Kidney (tissue), 14 donors: Measurements from ENCODE around the gene SREBF1. TPM values are rescaled to one million over a fixed set of nuclear protein-coding genes. Genes with fewer than 3 reads are reported as not detected.

Source experiments
- DNase-seq, 5 donors: peaks; one replicate each; pipeline ENCODE4 v3.0.0-alpha.2; 2013 to 2020
- FAIRE-seq: peaks from 2 replicates; lab custom pipeline; 2012; peaks lifted over from hg19 to GRCh38; lab: Jason Lieb, UNC
- H3K27ac ChIP-seq, 2 donors: one replicate each; pipeline ENCODE4 v1.7.0; 2013; ENCODE audit warnings: low read depth in 2 of 2, low read length in 2 of 2, inconsistent platforms in 1 of 2
- H3K27me3 ChIP-seq: one replicate; pipeline ENCODE4 v1.7.1; 2013; ENCODE audit warnings: low read length, inconsistent platforms; ENCODE audit not compliant: control insufficient read depth, insufficient read depth
- H3K36me3 ChIP-seq, 3 donors: one replicate each; pipeline versions ENCODE4 v1.7.0 to v1.7.1; 2013; ENCODE audit warnings: low read length in 3 of 3, control low read depth in 1 of 3, inconsistent platforms in 1 of 3; ENCODE audit not compliant: insufficient read depth in 3 of 3, control insufficient read depth in 2 of 3
- H3K4me1 ChIP-seq, 3 donors: one replicate each; pipeline versions ENCODE4 v1.7.0 to v1.7.1; 2013; ENCODE audit warnings: low read length in 3 of 3, inconsistent platforms in 1 of 3, low read depth in 1 of 3; ENCODE audit not compliant: control insufficient read depth in 2 of 3, insufficient read depth in 2 of 3
- H3K4me3 ChIP-seq, 3 donors: one replicate each; pipeline versions ENCODE4 v1.7.0 to v1.8.1; 2013; ENCODE audit warnings: low read length in 3 of 3, control low read depth in 1 of 3, inconsistent platforms in 1 of 3
- H3K9ac ChIP-seq, 3 donors: one replicate each; pipeline versions ENCODE4 v1.7.0 to v1.7.1; 2013; ENCODE audit warnings: low read length in 3 of 3, control low read depth in 1 of 3, inconsistent platforms in 1 of 3
- H3K9me3 ChIP-seq, 3 donors: one replicate each; pipeline versions ENCODE4 v1.7.0 to v1.7.1; 2013; ENCODE audit warnings: low read length in 3 of 3, control low read depth in 1 of 3, inconsistent platforms in 1 of 3; ENCODE audit not compliant: control insufficient read depth in 2 of 3, insufficient read depth in 1 of 3
- CTCF ChIP-seq: IDR thresholded peaks from 3 replicates; pipeline ENCODE4 v1.5.1; 2012; ENCODE audit warnings: mild to moderate bottlenecking, moderate library complexity, borderline replicate concordance; ENCODE audit not compliant: insufficient read depth; ENCODE audit errors: extremely low read depth
- intact Hi-C: fragments of 100-400 bp; cut with DNase I; formaldehyde crosslinking; loops from one replicate; pipeline ENCODE4 v1.11.1; 2022
- polyA plus RNA-seq: library from polyadenylated mRNA; stranded (reverse); fragments of 350-450 nt; fragmentation: Illumina TruSeq; extraction: RNeasy Lipid Tissue Mini Kit (QIAGEN cat#74804); gene quantifications from one replicate; pipeline ENCODE4 v1.2.3, GENCODE V29; 2014; ENCODE audit warnings: low read depth, low replicate concordance; ENCODE audit not compliant: insufficient read depth
- total RNA-seq: library from RNA; stranded (reverse); fragmentation: NEBNext Ultra II Directional; extraction: Animal tissue kit (Norgen Biotek cat#: 25700); gene quantifications from one replicate; pipeline ENCODE4 v1.2.1, GENCODE V29; 2021
- donor health status: control.
- donor health status: control.
- donor health status: control.
- donor health status: control.
- donor health status: control.
- donor health status: DM: yes; HTN: yes; CAD: no.
- donor health status: Normal renal cell carcinoma (clear cell type).

The SREBF1 gene
- total and polyA plus RNA-seq, 2 donors from 2014 or later: 37.6 to 48.3 TPM

GRCh38 chr17:17870247-17870646 is 33.5 kb upstream of the SREBF1 start:
- H3K27me3 ChIP-seq: no peaks in the 10 kb centered on the region
- no peaks in the 10 kb centered on the region for H3K9me3 ChIP-seq
- H3K36me3 ChIP-seq: peaks cover 2 to 16% (median 6%) of the 10 kb centered on the region in 3 donors
- peak overlapping the region in 1 of 2 donors; percentile 41 for H3K27ac ChIP-seq
- no peak overlapping the region for H3K9ac ChIP-seq
- intact Hi-C loops: no loop called here
- H3K4me3 ChIP-seq: no peak overlapping the region
- no peak for TF ChIP-seq CTCF
- DNase-seq: peak in 1 of 5 donors; percentile 48
- H3K4me1 ChIP-seq: peaks cover 0 to 13% (median 10%) of the 10 kb centered on the region in 3 donors
- no peak for FAIRE-seq

GRCh38 chr17:17868641-17869522 is 32.1 kb upstream of the SREBF1 start:
- peak overlapping the region in 1 of 3 donors; percentile 30 for H3K9ac ChIP-seq
- no peak for TF ChIP-seq CTCF
- H3K27ac ChIP-seq: peak overlapping the region; percentile 61 to 62
- FAIRE-seq: no peak
- intact Hi-C loops: no loop called here
- peak in 3 of 5 donors; percentile 38 to 74 (median 55) for DNase-seq
- H3K9me3 ChIP-seq: no peaks in the 10 kb centered on the region
- H3K4me1 ChIP-seq: peaks cover 0 to 13% (median 10%) of the 10 kb centered on the region in 3 donors
- peaks cover 2 to 16% (median 5%) of the 10 kb centered on the region in 3 donors for H3K36me3 ChIP-seq
- no peaks in the 10 kb centered on the region for H3K27me3 ChIP-seq
- H3K4me3 ChIP-seq: no peak overlapping the region

- Histone ChIP-seq H3K27me3 (no peaks in the 10 kb centered on the region), H3K9ac (no peak overlapping the region), H3K9me3 (no peaks in the 10 kb centered on the region), H3K27ac (no peak overlapping the region), H3K36me3 (peaks cover 2 to 16% (median 8%) of the 10 kb centered on the region in 3 donors), H3K4me3 (no peak overlapping the region), H3K4me1 (peaks cover 0 to 13% (median 10%) of the 10 kb centered on the region in 3 donors)
- FAIRE-seq (no peak), DNase-seq (no peak)
- intact Hi-C loops: no loop called here
- no peak for TF ChIP-seq CTCF
These were observed 30.1 kb upstream of the SREBF1 start for GRCh38 chr17:17866897-17867296.
